Measurements from ENCODE around the gene TLR3. TPM values are rescaled to one million over a fixed set of nuclear protein-coding genes. Genes with fewer than 3 reads are reported as not detected.

The TLR3 gene
- 10 to 100 TPM; 29.9 to 32.6 TPM for total RNA-seq

GRCh38 chr4:186068581-186069348, at the start of gene TLR3:
Gene TLR3 (plus strand): TSS chr4:186069156. CDS start chr4:186076620, 7,464 bp downstream.

GRCh38 chr4:186104114-186104889, 35.3 kb downstream of the TLR3 start, which contains the start of gene FAM149A:
Gene FAM149A (plus strand): TSS chr4:186104704.

Small RNA genes lying within 50 kb of the gene (small RNA-seq; reads per million reads assigned to genes)
- 0 reads per million in 2 donors for gene RF00322
- gene RNU4-64P = 0 reads per million in 2 donors

Other genes with a start within 250 kb of the TLR3 start
- gene FAM149A, start 35.5 kb downstream of the TLR3 start, total RNA-seq = 10 to 100 TPM in 1 of 2 donors, 1 to 10 TPM in 1; 8.3 to 20.3 TPM
- 10 to 100 TPM; 17.6 to 41.6 TPM for gene CYP4V2, start 122.4 kb downstream of the TLR3 start, total RNA-seq
- under 1 TPM in 1 of 2 donors, not detected in 1; 0.34 TPM for gene KLKB1, start 158.4 kb downstream of the TLR3 start, total RNA-seq
- gene F11, start 197.0 kb downstream of the TLR3 start, total RNA-seq = not detected